Activated CD4-positive, alpha-beta memory T cell treated with anti-CD3 and anti-CD28 coated beads for 36 hours (primary cell): Measurements from ENCODE around the gene MEAK7. TPM values are rescaled to one million over a fixed set of nuclear protein-coding genes. Genes with fewer than 3 reads are reported as not detected.

Experiments
- CTCF ChIA-PET: fragments of 350-600 bp; sonication (Branson Sonifier 250); formaldehyde crosslinking; loops from one replicate; lab custom pipeline; 2021; ENCODE audit warnings: antibody characterized with exemption, inconsistent platforms; lab: Charles Lee
- POLR2A ChIA-PET: fragments of 350-600 bp; sonication (Branson Sonifier 250); formaldehyde crosslinking; loops from one replicate; lab custom pipeline; 2021; ENCODE audit warnings: antibody characterized with exemption; lab: Charles Lee
- DNase-seq: peaks from one replicate; pipeline ENCODE4 v3.0.0-alpha.2; 2020
- H3K27ac Mint-ChIP-seq: one replicate; pipeline ENCODE4 v1.8.0; 2021; ENCODE audit warnings: mixed read lengths
- H3K27me3 Mint-ChIP-seq: one replicate; pipeline ENCODE4 v1.8.0; 2021; ENCODE audit warnings: mixed read lengths
- H3K36me3 Mint-ChIP-seq: one replicate; pipeline ENCODE4 v1.8.0; 2021; ENCODE audit warnings: mixed read lengths
- H3K4me1 Mint-ChIP-seq: one replicate; pipeline ENCODE4 v1.8.0; 2021; ENCODE audit warnings: low read depth, mixed read lengths
- H3K4me3 Mint-ChIP-seq: one replicate; pipeline ENCODE4 v1.8.0; 2021; ENCODE audit warnings: mild to moderate bottlenecking, mixed read lengths
- H3K9me3 Mint-ChIP-seq: one replicate; pipeline ENCODE4 v1.8.0; 2021; ENCODE audit warnings: mixed read lengths
- intact Hi-C: fragments of 100-400 bp; cut with micrococcal nuclease; formaldehyde crosslinking; loops from one replicate; pipeline ENCODE4 v1.15.1; 2023
- total RNA-seq, 2 experiments: library from RNA; stranded (reverse); gene quantifications; one replicate each; pipeline ENCODE4 v1.2.3, GENCODE V29; 2021

Gene MEAK7
- total RNA-seq, 2 experiments from 2014 or later = 12.9 to 13.6 TPM

DNA sequence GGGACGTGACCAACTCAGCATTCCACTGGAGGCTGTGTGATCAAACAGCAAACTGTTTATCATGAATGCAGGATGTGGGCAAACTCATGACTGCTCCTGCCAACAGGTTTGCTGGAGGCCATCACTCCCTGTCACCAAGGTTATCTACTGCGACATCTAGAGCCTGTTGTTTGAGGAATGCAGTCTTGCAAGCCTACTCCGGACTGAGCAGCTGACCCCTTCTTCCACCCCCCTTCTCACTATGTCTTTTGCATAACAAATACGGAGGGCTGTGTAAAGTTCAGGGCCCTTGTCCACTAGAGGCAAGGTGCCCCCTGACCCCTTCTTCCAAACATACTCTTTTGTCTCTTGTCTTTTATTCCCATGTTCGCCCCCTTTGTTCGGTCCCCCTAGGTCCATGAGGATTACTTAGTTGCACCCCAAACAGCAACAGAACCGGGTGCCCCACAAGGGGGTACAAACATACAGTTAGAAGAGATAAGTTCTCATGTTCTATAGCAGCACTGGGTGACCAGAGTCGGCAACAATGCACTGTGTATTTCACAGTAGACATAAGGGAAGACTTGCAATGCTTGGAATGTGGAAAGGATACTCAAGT is 28.7 kb downstream of the MEAK7 start:
- no peak for DNase-seq
- Mint-ChIP-seq H3K4me3 (no peak overlapping the region), H3K36me3 (peaks cover 15% of the 10 kb centered on the region), H3K4me1 (peaks cover 7% of the 10 kb centered on the region), H3K27me3 (no peaks in the 10 kb centered on the region), H3K9me3 (peaks cover 7% of the 10 kb centered on the region), H3K27ac (no peak overlapping the region)
- ChIA-PET POLR2A (no interaction called here), CTCF (interaction anchor here (0.7 kb wide), 1 partner anchor 262 kb away, joined by 3 read pairs; no protein-coding TSS in a partner anchor)
- intact Hi-C loops = no loop called here

DNA sequence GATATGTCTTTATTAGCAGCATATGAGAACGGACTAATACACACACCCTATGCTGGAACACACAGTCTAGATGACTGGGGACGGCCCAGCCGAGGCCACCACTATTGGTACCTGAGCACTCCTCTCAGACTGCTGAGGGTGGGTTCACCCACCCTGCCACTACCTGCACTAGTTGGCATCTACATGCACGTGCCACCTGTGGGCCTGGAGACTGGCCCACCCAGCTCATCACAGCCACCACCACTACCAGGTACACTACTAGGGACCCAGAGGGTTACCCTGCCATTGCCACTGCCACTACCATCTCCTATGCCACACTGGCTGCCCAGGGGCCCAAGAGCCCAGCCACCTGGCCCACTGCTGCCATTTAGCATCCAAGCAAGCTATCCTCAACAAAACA is 32.5 kb downstream of the MEAK7 start:
- Mint-ChIP-seq H3K4me1 (no peaks in the 10 kb centered on the region), H3K27ac (no peak overlapping the region), H3K4me3 (no peak overlapping the region), H3K27me3 (no peaks in the 10 kb centered on the region), H3K36me3 (peaks cover 28% of the 10 kb centered on the region), H3K9me3 (peaks cover 18% of the 10 kb centered on the region)
- intact Hi-C loops = no loop called here
- ChIA-PET CTCF (interaction anchor here (0.6 kb wide), 1 partner anchor 292 kb away, joined by 3 read pairs; no protein-coding TSS in a partner anchor), POLR2A (no interaction called here)
- DNase-seq = no peak

DNA sequence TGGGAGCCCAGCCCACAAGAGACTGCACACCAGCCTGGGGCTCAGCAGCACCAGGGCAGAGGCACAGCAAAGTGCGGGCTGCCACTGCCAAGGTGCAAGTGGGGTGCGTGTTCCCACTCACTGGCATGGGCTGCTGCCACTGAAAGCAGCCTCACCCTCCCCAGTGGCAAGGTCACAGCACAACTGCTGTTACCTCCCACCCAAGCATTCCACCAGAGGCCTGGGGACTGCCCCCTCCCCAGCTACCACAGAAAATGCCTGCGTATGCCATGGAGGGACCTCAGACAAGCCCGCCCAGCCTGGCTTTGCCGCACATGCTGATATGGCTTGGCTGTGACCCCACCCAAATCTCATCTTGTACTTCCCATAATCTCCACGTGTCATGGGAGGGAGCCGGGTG is 33.1 kb downstream of the MEAK7 start:
- Mint-ChIP-seq H3K27ac (no peak overlapping the region), H3K27me3 (no peaks in the 10 kb centered on the region), H3K36me3 (peaks cover 34% of the 10 kb centered on the region), H3K4me1 (no peaks in the 10 kb centered on the region), H3K9me3 (peaks cover 24% of the 10 kb centered on the region), H3K4me3 (no peak overlapping the region)
- intact Hi-C loops = no loop called here
- ChIA-PET CTCF (no interaction called here), POLR2A (no interaction called here)
- DNase-seq = no peak

DNA sequence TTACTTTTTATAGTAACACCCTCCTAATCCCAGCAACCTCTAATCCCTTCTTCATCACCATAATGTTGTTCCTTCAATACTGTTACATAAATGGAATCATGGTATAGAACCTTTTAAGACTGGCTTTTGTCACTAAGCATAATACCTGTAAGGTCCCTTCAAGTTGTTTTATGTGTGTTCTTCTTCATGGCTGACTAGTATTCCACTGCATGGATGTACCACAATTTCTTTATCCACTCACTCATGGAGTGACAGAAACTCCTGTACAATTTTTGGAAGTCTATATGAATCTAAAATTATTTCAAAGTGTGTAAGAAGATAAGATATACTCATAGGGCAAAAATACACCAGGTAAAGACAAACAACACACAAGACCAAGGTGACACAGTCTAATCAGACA is 36.8 kb downstream of the MEAK7 start:
- Mint-ChIP-seq H3K4me3 (no peak overlapping the region), H3K27ac (no peak overlapping the region), H3K27me3 (no peaks in the 10 kb centered on the region), H3K36me3 (peaks cover 36% of the 10 kb centered on the region), H3K9me3 (peaks cover 26% of the 10 kb centered on the region), H3K4me1 (no peaks in the 10 kb centered on the region)
- ChIA-PET CTCF (no interaction called here), POLR2A (no interaction called here)
- intact Hi-C loops = no loop called here
- no peak for DNase-seq

DNA sequence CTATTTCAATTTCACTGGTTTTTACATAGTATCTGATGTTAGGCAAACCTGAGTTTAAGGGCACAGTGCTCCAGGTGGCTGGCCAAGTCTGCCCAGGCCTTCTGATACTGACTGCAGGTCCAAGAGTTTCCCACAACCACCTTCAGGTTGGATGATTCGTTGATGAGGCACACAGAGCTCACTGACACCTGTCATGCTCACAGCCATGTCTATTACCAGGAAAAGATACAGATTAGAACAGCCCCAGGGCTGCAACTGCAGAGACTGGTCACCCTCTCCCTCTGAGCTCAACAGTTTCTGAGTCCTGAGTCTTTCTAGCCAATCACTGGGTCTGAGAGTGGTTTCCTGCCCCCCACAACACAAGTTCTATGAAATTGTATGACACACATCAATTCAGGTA is 37.2 kb downstream of the MEAK7 start:
- H3K4me1 Mint-ChIP-seq = no peaks in the 10 kb centered on the region
- intact Hi-C loops = no loop called here
- H3K27me3 Mint-ChIP-seq = no peaks in the 10 kb centered on the region
- peaks cover 36% of the 10 kb centered on the region for H3K36me3 Mint-ChIP-seq
- ChIA-PET POLR2A (no interaction called here), CTCF (no interaction called here)
- no peak for DNase-seq
- no peak overlapping the region for H3K4me3 Mint-ChIP-seq
- H3K27ac Mint-ChIP-seq = no peak overlapping the region
- peaks cover 26% of the 10 kb centered on the region for H3K9me3 Mint-ChIP-seq

DNA sequence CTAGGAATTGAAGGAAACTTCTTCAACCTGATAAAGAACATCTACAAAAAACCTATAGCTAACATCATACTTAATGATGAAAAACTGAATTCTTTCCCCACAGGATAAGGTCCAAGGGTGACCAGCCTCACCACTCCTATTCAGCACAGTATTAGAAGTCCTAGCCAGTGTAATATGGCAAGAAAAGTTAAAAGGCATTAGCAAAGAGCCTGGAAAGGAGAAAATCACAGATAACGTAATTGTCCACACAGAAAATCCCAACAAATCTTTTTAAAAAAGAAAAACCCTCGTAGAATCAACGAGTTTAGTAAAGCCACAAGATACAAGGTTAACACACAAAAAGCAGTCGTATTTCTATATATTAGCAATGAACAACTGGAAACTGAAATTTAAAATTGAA is 37.8 kb downstream of the MEAK7 start:
- no peak for DNase-seq
- ChIA-PET POLR2A (no interaction called here), CTCF (no interaction called here)
- H3K4me3 Mint-ChIP-seq = no peak overlapping the region
- H3K9me3 Mint-ChIP-seq = peaks cover 21% of the 10 kb centered on the region
- H3K27me3 Mint-ChIP-seq = no peaks in the 10 kb centered on the region
- intact Hi-C loops = no loop called here
- H3K27ac Mint-ChIP-seq = no peak overlapping the region
- no peaks in the 10 kb centered on the region for H3K4me1 Mint-ChIP-seq
- peaks cover 31% of the 10 kb centered on the region for H3K36me3 Mint-ChIP-seq

DNA sequence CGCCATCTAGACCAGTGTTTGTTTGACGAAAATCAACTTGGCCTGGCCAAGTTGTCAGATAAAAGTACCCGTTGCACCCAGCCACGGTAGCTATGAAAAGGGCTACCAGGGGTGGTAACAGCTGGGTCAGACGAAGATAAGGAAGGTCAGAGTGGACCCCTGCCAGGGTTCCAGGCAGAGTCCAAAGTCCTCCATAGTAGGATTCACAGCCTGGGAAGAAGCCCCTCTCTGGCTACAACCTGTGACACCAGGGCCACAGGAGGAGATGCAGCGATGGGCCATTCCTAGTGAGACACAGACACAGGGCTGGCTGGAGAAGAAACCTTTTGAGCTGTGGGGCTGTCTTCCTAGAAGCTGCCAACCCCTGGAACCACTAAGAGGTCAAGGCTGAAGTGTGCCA is 39.3 kb downstream of the MEAK7 start:
- Mint-ChIP-seq H3K27ac (no peak overlapping the region), H3K27me3 (no peaks in the 10 kb centered on the region), H3K36me3 (peaks cover 29% of the 10 kb centered on the region), H3K4me1 (no peaks in the 10 kb centered on the region), H3K9me3 (peaks cover 19% of the 10 kb centered on the region), H3K4me3 (no peak overlapping the region)
- ChIA-PET POLR2A (no interaction called here), CTCF (interaction anchor here (0.6 kb wide), 1 partner anchor 543 kb away, joined by 3 read pairs; no protein-coding TSS in a partner anchor)
- DNase-seq = peak; percentile 6
- intact Hi-C loops = no loop called here

DNA sequence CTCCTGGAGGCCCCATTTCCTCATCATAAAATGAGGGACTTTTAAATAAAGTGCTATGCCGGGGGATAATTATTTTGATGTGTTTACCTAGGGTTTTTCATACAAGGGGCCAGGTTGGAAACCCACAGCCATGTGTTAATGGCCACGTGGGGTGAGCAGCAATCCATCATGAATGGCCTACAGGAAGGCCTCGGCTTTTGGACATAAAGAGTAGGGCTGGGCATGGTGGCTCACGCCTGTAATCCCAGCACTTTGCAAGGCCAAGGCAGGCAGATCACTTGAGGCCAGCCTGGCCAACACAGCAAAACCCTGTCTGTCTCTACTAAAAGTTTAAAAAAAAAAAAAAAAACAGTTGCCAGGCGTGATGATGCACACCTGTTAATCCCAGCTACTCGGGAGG is 40.3 kb downstream of the MEAK7 start:
- peaks cover 19% of the 10 kb centered on the region for H3K9me3 Mint-ChIP-seq
- POLR2A ChIA-PET = no interaction called here
- H3K27ac Mint-ChIP-seq = no peak overlapping the region
- H3K27me3 Mint-ChIP-seq = no peaks in the 10 kb centered on the region
- intact Hi-C loops = no loop called here
- peak; percentile 1 for DNase-seq
- H3K36me3 Mint-ChIP-seq = peaks cover 29% of the 10 kb centered on the region
- CTCF ChIA-PET = no interaction called here
- no peaks in the 10 kb centered on the region for H3K4me1 Mint-ChIP-seq
- no peak overlapping the region for H3K4me3 Mint-ChIP-seq

DNA sequence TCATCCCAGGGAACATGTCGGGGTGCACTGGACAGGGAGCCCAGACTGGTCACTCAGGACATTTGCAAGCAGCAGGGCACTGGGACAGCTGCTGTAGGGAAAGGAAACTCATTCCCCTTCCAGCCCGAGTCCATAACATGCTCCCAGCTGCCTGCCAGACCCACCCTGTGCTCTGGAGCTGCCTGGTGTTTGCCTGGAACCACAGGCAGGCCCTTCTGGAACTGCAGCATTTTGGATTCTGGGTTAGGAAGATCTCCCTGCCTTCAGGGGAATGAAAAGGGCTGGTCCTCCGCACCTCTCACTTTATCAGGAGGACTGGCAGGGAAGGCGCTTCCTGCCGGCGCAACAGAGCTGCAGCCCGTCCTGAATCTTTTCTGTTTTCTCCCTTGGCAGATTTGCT is 41.2 kb downstream of the MEAK7 start:
- ChIA-PET POLR2A (no interaction called here), CTCF (no interaction called here)
- H3K36me3 Mint-ChIP-seq = peaks cover 24% of the 10 kb centered on the region
- peak; percentile 4 for DNase-seq
- no peak overlapping the region for H3K4me3 Mint-ChIP-seq
- H3K27me3 Mint-ChIP-seq = no peaks in the 10 kb centered on the region
- intact Hi-C loops = no loop called here
- no peak overlapping the region for H3K27ac Mint-ChIP-seq
- H3K4me1 Mint-ChIP-seq = no peaks in the 10 kb centered on the region
- peaks cover 19% of the 10 kb centered on the region for H3K9me3 Mint-ChIP-seq

DNA sequence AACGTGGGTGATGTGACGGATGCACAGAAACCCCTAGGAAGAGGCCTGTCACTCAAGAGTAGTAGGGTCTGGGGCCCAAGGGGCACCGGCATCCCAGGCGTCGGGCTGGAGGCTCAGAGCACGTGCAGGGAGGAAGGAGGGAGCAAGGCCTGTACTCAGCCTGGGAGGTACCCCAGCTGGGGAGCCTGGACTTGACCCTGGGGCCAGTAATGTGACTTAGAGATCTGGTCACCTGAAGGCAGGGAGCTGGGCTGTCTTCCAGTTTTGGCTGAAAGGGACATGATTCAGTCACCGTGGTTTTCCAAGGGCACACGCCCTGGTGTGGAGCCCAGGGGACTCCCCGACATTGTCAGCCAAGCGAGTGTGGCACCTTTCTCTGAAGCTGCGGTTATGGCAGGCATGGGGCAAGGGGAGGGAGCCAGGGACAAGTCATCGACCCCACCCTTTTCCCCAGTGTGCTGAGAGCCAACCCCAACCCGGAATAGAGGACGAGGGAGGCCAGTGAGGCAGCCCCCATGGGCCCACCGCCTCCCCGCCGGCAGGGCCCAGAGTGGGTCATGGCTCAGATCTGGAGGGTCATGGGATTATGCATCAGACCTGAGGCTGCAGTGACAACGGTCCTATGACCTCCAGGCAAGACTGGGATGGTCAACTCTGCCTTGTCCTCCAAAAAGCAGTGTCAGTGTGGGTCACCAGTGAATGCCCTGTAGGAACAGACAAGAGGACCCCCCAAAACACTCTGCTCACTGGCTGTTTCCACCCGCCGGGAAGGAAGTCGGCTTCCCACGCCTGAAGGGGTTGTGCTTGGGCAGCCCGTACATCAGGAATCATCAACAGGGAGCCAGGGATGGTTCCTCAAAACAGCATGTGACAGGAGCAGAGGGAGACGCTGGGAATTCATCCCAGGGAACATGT is 41.9 kb downstream of the MEAK7 start:
- Mint-ChIP-seq H3K4me1 (no peaks in the 10 kb centered on the region), H3K36me3 (peaks cover 17% of the 10 kb centered on the region), H3K4me3 (no peak overlapping the region), H3K27ac (no peak overlapping the region), H3K9me3 (peaks cover 14% of the 10 kb centered on the region), H3K27me3 (no peaks in the 10 kb centered on the region)
- ChIA-PET POLR2A (no interaction called here), CTCF (no interaction called here)
- intact Hi-C loops = no loop called here
- DNase-seq = peak; percentile 8

DNA sequence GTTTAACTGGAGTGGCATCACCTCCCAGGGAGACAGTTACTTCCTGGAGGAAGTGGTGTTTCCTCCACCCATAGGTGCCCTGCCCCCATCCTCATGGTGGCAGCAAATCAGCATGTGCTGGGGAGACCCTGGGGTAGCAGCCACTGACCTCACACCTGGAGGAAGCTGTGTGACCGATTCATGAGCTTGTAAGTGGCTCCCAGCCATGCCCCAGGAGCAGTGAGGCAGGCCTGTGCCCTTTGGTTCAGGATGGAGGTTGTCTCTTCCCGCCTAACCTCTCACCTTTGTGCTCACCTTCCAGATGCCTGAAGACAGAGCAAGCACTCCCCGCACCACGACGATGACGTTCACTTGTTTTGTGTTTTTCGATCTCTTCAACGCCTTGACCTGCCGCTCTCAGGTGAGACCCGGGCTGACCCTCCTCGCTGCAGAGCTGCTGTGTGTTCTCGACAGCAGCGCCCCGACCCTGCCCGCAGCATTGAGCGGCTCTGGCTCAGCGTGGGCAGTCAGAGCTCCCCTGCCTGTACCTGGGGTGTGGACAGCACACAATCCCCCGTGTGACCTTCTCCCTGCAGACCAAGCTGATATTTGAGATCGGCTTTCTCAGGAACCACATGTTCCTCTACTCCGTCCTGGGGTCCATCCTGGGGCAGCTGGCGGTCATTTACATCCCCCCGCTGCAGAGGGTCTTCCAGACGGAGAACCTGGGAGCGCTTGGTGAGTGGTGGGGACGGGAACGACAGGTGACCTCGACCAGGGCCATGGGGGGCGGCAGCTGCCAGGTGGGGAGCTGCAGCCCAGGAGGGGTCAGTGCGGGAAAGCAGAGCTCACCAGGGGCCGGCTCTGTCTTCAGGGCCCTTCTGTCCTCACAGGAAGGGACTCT is 42.8 kb downstream of the MEAK7 start:
- Mint-ChIP-seq H3K27ac (no peak overlapping the region), H3K4me1 (no peaks in the 10 kb centered on the region), H3K27me3 (no peaks in the 10 kb centered on the region), H3K36me3 (peaks cover 8% of the 10 kb centered on the region), H3K4me3 (no peak overlapping the region), H3K9me3 (peaks cover 5% of the 10 kb centered on the region)
- ChIA-PET POLR2A (no interaction called here), CTCF (no interaction called here)
- intact Hi-C loops = no loop called here
- peak; percentile 1 for DNase-seq

DNA sequence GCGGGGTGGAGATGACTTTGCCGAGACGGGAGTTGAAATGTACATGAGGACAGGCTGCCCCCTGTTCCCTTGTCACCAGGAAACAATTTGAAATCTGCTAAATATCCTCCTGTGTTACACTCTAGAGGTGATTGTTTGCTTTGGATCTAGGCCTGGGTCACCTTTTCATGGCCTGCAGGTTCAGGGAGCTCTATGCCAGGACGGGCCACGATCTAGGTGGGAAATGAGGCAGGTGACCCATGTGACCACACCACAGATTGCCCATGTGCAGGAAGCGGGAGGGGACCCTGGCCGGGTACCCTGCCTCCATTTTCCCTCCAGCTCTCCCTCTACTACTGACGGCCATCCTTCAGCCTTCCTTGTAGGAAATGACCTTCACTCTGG is 43.4 kb downstream of the MEAK7 start:
- H3K27ac Mint-ChIP-seq = no peak overlapping the region
- H3K27me3 Mint-ChIP-seq = no peaks in the 10 kb centered on the region
- DNase-seq = no peak
- H3K36me3 Mint-ChIP-seq = peaks cover 2% of the 10 kb centered on the region
- H3K9me3 Mint-ChIP-seq = no peaks in the 10 kb centered on the region
- ChIA-PET POLR2A (no interaction called here), CTCF (no interaction called here)
- H3K4me1 Mint-ChIP-seq = no peaks in the 10 kb centered on the region
- no peak overlapping the region for H3K4me3 Mint-ChIP-seq
- intact Hi-C loops = no loop called here
